Activated T-helper 2 cell treated with anti-CD3 and anti-CD28 coated beads, Interferon-gamma antibody, Interleukin-2, Interleukin-4, amounts not matched to agents 10 μg/mL and 5 μg/mL and 100 μg/mL, durations not matched to agents 14 hours and 24 hours and 36 hours (primary cell): ENCODE results near the gene CCDC57. TPM values are rescaled to one million over a fixed set of nuclear protein-coding genes. Genes with fewer than 3 reads are reported as not detected.
"Not testable (repeated sequence)": the region's sequence is repeated elsewhere in the genome, so short reads cannot be mapped to it uniquely, and the experiment has no call there.

ENCODE experiments used
- DNase-seq: peaks from one replicate; pipeline ENCODE4 v3.0.0; 2021; ENCODE audit warnings: low spot score
- H3K27ac Mint-ChIP-seq: one replicate; pipeline ENCODE4 v1.8.0; 2021; ENCODE audit warnings: mixed read lengths
- H3K27me3 Mint-ChIP-seq: one replicate; pipeline ENCODE4 v1.8.0; 2021; ENCODE audit warnings: low read depth, mixed read lengths
- H3K36me3 Mint-ChIP-seq: one replicate; pipeline ENCODE4 v1.8.0; 2021; ENCODE audit warnings: low read depth, mixed read lengths
- H3K4me1 Mint-ChIP-seq: one replicate; pipeline ENCODE4 v1.8.0; 2021; ENCODE audit warnings: low read depth, mixed read lengths
- H3K4me3 Mint-ChIP-seq: one replicate; pipeline ENCODE4 v1.8.0; 2021; ENCODE audit warnings: low read depth, mild to moderate bottlenecking, moderate library complexity, mixed read lengths
- H3K9me3 Mint-ChIP-seq: one replicate; pipeline ENCODE4 v1.8.0; 2021; ENCODE audit warnings: mixed read lengths
- intact Hi-C: fragments of 100-400 bp; cut with micrococcal nuclease; formaldehyde crosslinking; loops from one replicate; pipeline ENCODE4 v1.15.1; 2023
- total RNA-seq: library from RNA; stranded (reverse); gene quantifications from 2 replicates; pipeline ENCODE4 v1.2.3, GENCODE V29; 2022

Gene CCDC57
- total RNA-seq, 1 donor from 2014 or later, result 51.7 TPM

DNA sequence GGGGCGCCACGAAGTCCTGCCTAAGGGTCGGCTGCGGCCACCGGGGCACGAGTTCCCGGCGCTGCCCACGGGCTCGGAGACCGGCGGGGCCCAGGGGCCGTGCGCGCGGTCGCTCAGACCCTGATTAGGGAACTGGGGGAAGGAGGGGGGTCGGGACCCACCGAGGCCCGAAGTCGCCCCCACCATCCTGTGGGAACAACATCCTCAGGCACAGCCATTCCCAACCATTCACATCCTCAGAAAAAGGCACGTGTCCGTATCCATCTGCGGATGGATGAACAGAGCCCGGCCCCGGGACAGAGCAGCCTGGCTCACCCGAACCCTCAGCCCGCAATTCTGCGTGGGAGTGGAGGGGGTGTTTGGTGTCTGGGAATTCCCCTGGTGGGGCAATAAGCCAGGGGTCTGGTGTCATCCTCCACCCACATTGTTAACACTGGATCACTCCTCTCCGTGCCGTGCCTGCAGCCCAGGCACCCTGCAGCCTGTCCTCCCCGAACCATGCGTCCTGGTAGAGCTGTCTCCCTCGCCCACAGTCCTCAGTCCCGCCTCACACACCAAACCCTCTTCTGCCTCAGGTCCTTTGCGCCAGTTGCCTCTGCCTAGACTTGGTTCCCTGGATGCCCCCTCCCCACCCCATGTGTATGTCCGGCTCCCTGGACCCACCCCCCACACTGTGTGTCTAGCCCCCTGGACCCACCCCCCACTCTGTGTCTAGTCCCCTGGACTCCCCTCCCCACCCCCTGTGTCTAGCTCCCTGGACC, 789 bp upstream of the CCDC57 start:
- no peaks in the 10 kb centered on the region for H3K27me3 Mint-ChIP-seq
- H3K36me3 Mint-ChIP-seq, result no peaks in the 10 kb centered on the region
- DNase-seq, result no peak
- peak overlapping the region; percentile 74 for H3K4me3 Mint-ChIP-seq
- intact Hi-C loops, result loop anchor here (2.0 kb wide), 1 partner anchor 15 kb away; the partner anchor contains the start of gene SLC16A3
- no peaks in the 10 kb centered on the region for H3K9me3 Mint-ChIP-seq
- peaks cover 26% of the 10 kb centered on the region for H3K4me1 Mint-ChIP-seq
- peak overlapping the region; percentile 83 for H3K27ac Mint-ChIP-seq

- H3K27me3 Mint-ChIP-seq, H3K9me3 Mint-ChIP-seq, intact Hi-C loops, H3K36me3 Mint-ChIP-seq, H3K27ac Mint-ChIP-seq, H3K4me3 Mint-ChIP-seq, DNase-seq: not testable (repeated sequence)
- peaks cover 27% of the 10 kb centered on the region for H3K4me1 Mint-ChIP-seq
Observed at GRCh38 chr17:82210655-82211054, 2.0 kb downstream of the CCDC57 start.

DNA sequence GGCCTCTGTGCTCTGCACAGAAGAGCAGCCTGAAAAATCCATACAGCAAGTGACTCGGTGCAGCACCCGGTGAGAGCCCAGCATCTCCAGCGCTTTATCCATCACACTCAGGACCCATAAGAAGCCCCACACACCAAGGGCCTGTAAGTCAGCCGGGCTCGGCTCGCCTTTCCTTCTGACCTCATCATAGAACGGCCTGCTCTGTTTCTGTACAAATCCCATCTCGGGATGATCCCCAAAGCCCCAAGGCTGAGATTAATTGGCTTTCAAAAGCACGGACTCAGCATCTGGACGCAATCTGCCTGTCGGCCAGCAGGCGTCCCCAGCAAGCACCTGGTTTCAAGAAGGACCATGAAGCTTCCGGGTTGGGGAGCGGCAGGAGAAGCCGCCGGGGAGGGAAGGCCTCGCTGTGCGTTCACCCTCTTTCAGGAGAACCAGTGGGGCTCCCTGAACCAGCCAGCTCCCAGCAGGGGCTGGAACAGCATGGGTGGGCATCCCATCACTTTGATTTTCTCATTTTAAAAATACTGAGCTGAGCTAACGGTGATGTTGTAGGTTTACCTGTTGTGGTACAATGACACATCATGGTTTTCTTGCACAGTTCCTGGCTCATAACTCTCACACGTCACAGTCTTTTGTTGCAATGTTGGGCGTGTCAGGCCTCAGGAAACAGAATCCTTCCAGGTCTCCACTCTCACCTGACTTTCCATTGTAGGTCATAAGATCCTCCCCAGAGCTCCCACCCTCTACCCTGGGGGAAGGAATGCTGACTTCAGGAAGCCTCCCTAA, 6.7 kb downstream of the CCDC57 start:
- Mint-ChIP-seq H3K27ac (peak overlapping the region; percentile 84), H3K27me3 (no peaks in the 10 kb centered on the region), H3K4me1 (peaks cover 37% of the 10 kb centered on the region), H3K4me3 (peak overlapping the region; percentile 48), H3K9me3 (no peaks in the 10 kb centered on the region), H3K36me3 (peaks cover 4% of the 10 kb centered on the region)
- intact Hi-C loops, result no loop called here
- DNase-seq, result peak; percentile 77

DNA sequence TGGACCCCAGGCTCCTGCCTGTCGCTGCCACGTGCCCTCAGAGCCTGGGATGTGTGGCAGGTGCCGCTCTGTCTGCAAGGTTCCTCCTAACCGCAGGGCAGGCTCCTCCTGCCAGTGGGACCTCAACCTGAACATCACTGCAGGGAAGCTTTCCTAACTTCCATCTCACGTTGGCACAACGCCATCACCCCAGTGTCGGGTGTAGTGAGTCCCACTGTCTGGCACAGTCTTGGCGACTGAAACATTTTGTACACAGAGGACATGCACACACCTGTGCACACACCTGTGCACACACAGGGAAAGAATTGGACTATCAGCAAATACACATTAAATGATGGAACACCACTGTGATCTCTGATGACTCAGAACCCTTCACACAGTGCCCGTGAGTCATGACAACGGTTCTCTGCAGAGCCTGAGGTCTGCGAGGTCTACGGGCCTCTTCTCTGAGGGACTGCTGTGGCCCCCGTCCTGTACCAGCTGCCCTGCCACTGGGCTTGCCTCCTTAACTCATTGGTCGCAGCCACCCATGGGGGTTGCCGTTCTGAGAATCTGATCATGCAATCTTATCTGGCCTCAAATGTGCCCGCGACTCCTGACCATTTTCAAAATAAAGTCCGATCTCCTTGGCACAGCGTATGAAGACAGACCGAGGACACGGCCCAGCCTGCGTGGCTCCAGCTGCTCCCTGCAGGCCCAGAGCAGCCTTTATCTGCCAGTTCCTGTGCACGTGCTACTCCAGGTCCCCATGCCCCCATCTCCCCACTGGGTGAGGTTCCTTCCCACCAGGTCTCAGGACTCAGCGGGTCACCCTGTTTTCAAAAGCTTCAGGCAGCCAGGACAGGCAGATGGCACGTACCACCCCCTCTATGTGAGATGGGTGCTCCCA, 7.6 kb downstream of the CCDC57 start:
- DNase-seq, result no peak
- no peaks in the 10 kb centered on the region for H3K27me3 Mint-ChIP-seq
- peak overlapping the region; percentile 84 for H3K27ac Mint-ChIP-seq
- peaks cover 46% of the 10 kb centered on the region for H3K4me1 Mint-ChIP-seq
- H3K9me3 Mint-ChIP-seq, result no peaks in the 10 kb centered on the region
- H3K36me3 Mint-ChIP-seq, result peaks cover 4% of the 10 kb centered on the region
- H3K4me3 Mint-ChIP-seq, result no peak overlapping the region
- intact Hi-C loops, result no loop called here

GRCh38 chr17:82203920-82204319, 8.7 kb downstream of the CCDC57 start:
- Mint-ChIP-seq H3K4me3 (no peak overlapping the region), H3K27me3 (no peaks in the 10 kb centered on the region), H3K36me3 (peaks cover 7% of the 10 kb centered on the region), H3K4me1 (peaks cover 53% of the 10 kb centered on the region), H3K9me3 (no peaks in the 10 kb centered on the region), H3K27ac (peak overlapping the region; percentile 3)
- intact Hi-C loops, result no loop called here
- DNase-seq, result no peak

GRCh38 chr17:82202981-82203380, 9.7 kb downstream of the CCDC57 start:
- Mint-ChIP-seq H3K27me3 (no peaks in the 10 kb centered on the region), H3K27ac (peak overlapping the region; percentile 60), H3K36me3 (peaks cover 13% of the 10 kb centered on the region), H3K4me3 (no peak overlapping the region), H3K9me3 (no peaks in the 10 kb centered on the region), H3K4me1 (peaks cover 58% of the 10 kb centered on the region)
- intact Hi-C loops, result no loop called here
- no peak for DNase-seq

- no peaks in the 10 kb centered on the region for H3K27me3 Mint-ChIP-seq
- no peak overlapping the region for H3K27ac Mint-ChIP-seq
- H3K4me1 Mint-ChIP-seq, result peaks cover 65% of the 10 kb centered on the region
- DNase-seq, result no peak
- H3K4me3 Mint-ChIP-seq, result no peak overlapping the region
- intact Hi-C loops, result loop anchor here (2.0 kb wide), 1 partner anchor 15 kb away; no protein-coding TSS in a partner anchor
- no peaks in the 10 kb centered on the region for H3K9me3 Mint-ChIP-seq
- peaks cover 16% of the 10 kb centered on the region for H3K36me3 Mint-ChIP-seq
Observed at GRCh38 chr17:82201498-82201910, 11.1 kb downstream of the CCDC57 start.

- no peaks in the 10 kb centered on the region for H3K9me3 Mint-ChIP-seq
- intact Hi-C loops, result loop anchor here (2.0 kb wide), 1 partner anchor 16 kb away; no protein-coding TSS in a partner anchor
Observed at GRCh38 chr17:82200743-82201497, 11.7 kb downstream of the CCDC57 start.

GRCh38 chr17:82200135-82200534, 12.5 kb downstream of the CCDC57 start:
- H3K4me3 Mint-ChIP-seq, result peak overlapping the region; percentile 54
- intact Hi-C loops, result loop anchor here (2.0 kb wide), 1 partner anchor 17 kb away; no protein-coding TSS in a partner anchor
- DNase-seq, result no peak
- H3K9me3 Mint-ChIP-seq, result no peaks in the 10 kb centered on the region
- H3K27me3 Mint-ChIP-seq, result no peaks in the 10 kb centered on the region
- H3K4me1 Mint-ChIP-seq, result peaks cover 54% of the 10 kb centered on the region
- H3K27ac Mint-ChIP-seq, result peak overlapping the region; percentile 90
- peaks cover 26% of the 10 kb centered on the region for H3K36me3 Mint-ChIP-seq

More at GRCh38 chr17:82200743-82201497, 11.7 kb downstream of the CCDC57 start:
- Mint-ChIP-seq H3K4me3 (peak overlapping the region; percentile 54), H3K27ac (peak overlapping the region; percentile 90), H3K27me3 (no peaks in the 10 kb centered on the region), H3K36me3 (peaks cover 19% of the 10 kb centered on the region), H3K4me1 (peaks cover 60% of the 10 kb centered on the region)
- DNase-seq, result peak; percentile 70

- Mint-ChIP-seq H3K4me3 (peak overlapping the region; percentile 47), H3K27me3 (no peaks in the 10 kb centered on the region), H3K4me1 (peaks cover 49% of the 10 kb centered on the region), H3K9me3 (no peaks in the 10 kb centered on the region), H3K36me3 (peaks cover 30% of the 10 kb centered on the region), H3K27ac (peak overlapping the region; percentile 90)
- no peak for DNase-seq
- intact Hi-C loops, result no loop called here
Observed at GRCh38 chr17:82199496-82199895, 13.1 kb downstream of the CCDC57 start.

DNA sequence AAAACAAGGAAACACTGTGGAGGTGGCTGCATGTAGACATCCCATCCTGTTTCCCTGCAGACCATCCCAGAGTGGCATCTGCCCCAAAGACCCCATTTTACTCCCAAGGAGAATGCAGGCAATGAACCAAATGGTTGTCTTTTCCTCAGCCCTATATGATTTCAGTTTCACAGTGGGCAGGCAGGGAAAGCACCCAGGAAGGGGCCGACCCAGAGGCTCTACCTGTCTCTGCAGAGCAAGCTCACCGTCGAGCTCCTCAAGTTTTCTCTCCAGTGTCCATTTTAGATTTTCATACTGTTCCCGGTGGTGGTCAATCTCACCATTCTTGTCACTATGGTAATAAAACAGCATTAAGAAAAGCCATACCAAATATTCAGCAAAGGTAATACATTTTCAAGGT, 14.6 kb downstream of the CCDC57 start:
- no peaks in the 10 kb centered on the region for H3K9me3 Mint-ChIP-seq
- H3K27me3 Mint-ChIP-seq, result no peaks in the 10 kb centered on the region
- peak overlapping the region; percentile 61 for H3K4me3 Mint-ChIP-seq
- DNase-seq, result no peak
- intact Hi-C loops, result no loop called here
- H3K36me3 Mint-ChIP-seq, result peaks cover 41% of the 10 kb centered on the region
- peaks cover 50% of the 10 kb centered on the region for H3K4me1 Mint-ChIP-seq
- peak overlapping the region; percentile 47 for H3K27ac Mint-ChIP-seq
